Sigmoid colon (tissue), 7 donors: ENCODE results near the gene NFIL3. TPM values are rescaled to one million over a fixed set of nuclear protein-coding genes. Genes with fewer than 3 reads are reported as not detected.

Source experiments
- DNase-seq: peaks from one replicate; pipeline ENCODE4 v3.0.0-alpha.2; 2019
- H3K27ac ChIP-seq, 4 donors: fragments of 200-600 bp; sonication (generic); one replicate each; pipeline ENCODE4 v1.5.1; 2016 to 2019; ENCODE audit warnings: mild to moderate bottlenecking in 1 of 4
- H3K27me3 ChIP-seq, 3 donors: fragments of 200-600 bp; sonication (generic); one replicate each; pipeline ENCODE4 v1.5.1; 2019; ENCODE audit warnings: mild to moderate bottlenecking in 1 of 3
- H3K36me3 ChIP-seq, 4 donors: fragments of 200-600 bp; sonication (generic); one replicate each; pipeline ENCODE4 v1.5.1; 2016 to 2019
- H3K4me1 ChIP-seq, 4 donors: fragments of 200-600 bp; sonication (generic); one replicate each; pipeline ENCODE4 v1.5.1; 2017 to 2019
- H3K4me3 ChIP-seq, 4 donors: fragments of 200-600 bp; sonication (generic); one replicate each; pipeline ENCODE4 v1.5.1; 2017 to 2019; ENCODE audit warnings: mild to moderate bottlenecking in 2 of 4, moderate library complexity in 1 of 4
- H3K9me3 ChIP-seq, 4 donors: fragments of 200-600 bp in 3 of 4; sonication (generic) in 3 of 4; one replicate each; pipeline versions ENCODE4 v1.5.1 to v1.6.1; 2013 to 2019
- CTCF ChIP-seq, 4 experiments: fragments of 450-650 bp in 3 of 4; fragments of 200-600 bp in 1 of 4; IDR thresholded peaks; one replicate each; pipeline ENCODE4 v1.5.1; 2016 to 2019; ENCODE audit warnings: antibody characterized with exemption in 4 of 4, mild to moderate bottlenecking in 3 of 4, moderate library complexity in 2 of 4
- EP300 ChIP-seq, 4 donors: sonication (generic); formaldehyde crosslinking; IDR thresholded peaks; one replicate each; pipeline ENCODE4 v1.6.1; 2017; ENCODE audit warnings: antibody characterized with exemption in 4 of 4
- POLR2A ChIP-seq, 2 donors: fragments of 450-650 bp; IDR thresholded peaks; one replicate each; pipeline ENCODE4 v1.6.1; 2016; ENCODE audit warnings: antibody characterized with exemption in 2 of 2, mild to moderate bottlenecking in 2 of 2, moderate library complexity in 2 of 2
- POLR2AphosphoS5 ChIP-seq, 4 donors: sonication (generic); formaldehyde crosslinking; IDR thresholded peaks; one replicate each; pipeline ENCODE4 v1.6.1; 2017; ENCODE audit warnings: antibody characterized with exemption in 4 of 4
- WGBS, 2 donors: extraction: QIAGEN DNeasy Blood & Tissue Kit; methylation state at CpG; one replicate each; pipeline ENCODE4 v1.1.7; 2013; 5-methylcytosine and 5-hydroxymethylcytosine counted together
- intact Hi-C: fragments of 100-400 bp; cut with DNase I; formaldehyde crosslinking; loops from one replicate; pipeline ENCODE4 v1.15.1; 2023
- polyA plus RNA-seq, 3 donors: library from polyadenylated mRNA; stranded (reverse); fragments of 200-250 nt; gene quantifications; one replicate each; pipeline ENCODE4 v1.2.3, GENCODE V29; 2013
- total RNA-seq, 4 donors: library from RNA; depleted of rRNA; stranded (reverse); fragments of >200 nt; gene quantifications; one replicate each; pipeline ENCODE4 v1.1.0, GENCODE V29; 2016
- donor health status: healthy with polysubstance abuse.
- donor health status: Bipolar disorder and iron deficiency.
- donor health status: healthy.

The NFIL3 gene
- total and polyA plus RNA-seq, 7 donors, result 15.7 to 93.3 (median 34.3) TPM

- intact Hi-C loops, result no loop called here
- DNase-seq, result no peak
- no peaks in the 10 kb centered on the region for H3K27me3 ChIP-seq
- no peak overlapping the region for H3K4me3 ChIP-seq
- TF ChIP-seq POLR2A (IDR thresholded peaks at IDR 0.05) (no peak), POLR2AphosphoS5 (IDR thresholded peaks at IDR 0.05) (no peak), CTCF (IDR thresholded peaks at IDR 0.05) (no peak), EP300 (IDR thresholded peaks at IDR 0.05) (no peak)
- peaks cover 0 to 56% (median 29%) of the 10 kb centered on the region in 4 donors for H3K4me1 ChIP-seq
- no peaks in the 10 kb centered on the region for H3K36me3 ChIP-seq
- WGBS, 2 donors, result 81 to 86% methylated on average over 4 of the region's 4 CpGs
- H3K9me3 ChIP-seq, result no peaks in the 10 kb centered on the region
- no peak overlapping the region for H3K27ac ChIP-seq
Observed at GRCh38 chr9:91416096-91416712, 7.4 kb downstream of the NFIL3 start.

GRCh38 chr9:91415290-91415689, 8.3 kb downstream of the NFIL3 start:
- no peak for DNase-seq
- Histone ChIP-seq H3K27me3 (no peaks in the 10 kb centered on the region), H3K4me3 (no peak overlapping the region), H3K27ac (no peak overlapping the region), H3K36me3 (peaks cover 0 to 5% (median 3%) of the 10 kb centered on the region in 4 donors), H3K4me1 (peaks cover 0 to 55% (median 25%) of the 10 kb centered on the region in 4 donors), H3K9me3 (no peaks in the 10 kb centered on the region)
- TF ChIP-seq POLR2A (IDR thresholded peaks at IDR 0.05) (no peak), CTCF (IDR thresholded peaks at IDR 0.05) (no peak)
- intact Hi-C loops, result no loop called here
- 83 to 89% methylated on average over 3 of the region's 3 CpGs for WGBS, 2 donors

GRCh38 chr9:91412941-91413340, 10.7 kb downstream of the NFIL3 start:
- H3K27ac ChIP-seq, result no peak overlapping the region
- DNase-seq, result no peak
- no peaks in the 10 kb centered on the region for H3K9me3 ChIP-seq
- peaks cover 0 to 28% (median 13%) of the 10 kb centered on the region in 4 donors for H3K36me3 ChIP-seq
- TF ChIP-seq POLR2AphosphoS5 (IDR thresholded peaks at IDR 0.05), result no peak
- no peak for TF ChIP-seq CTCF (IDR thresholded peaks at IDR 0.05)
- TF ChIP-seq POLR2A (IDR thresholded peaks at IDR 0.05), result no peak
- no peak for TF ChIP-seq EP300 (IDR thresholded peaks at IDR 0.05)
- H3K4me3 ChIP-seq, result no peak overlapping the region
- H3K4me1 ChIP-seq, result peaks cover 0 to 32% (median 11%) of the 10 kb centered on the region in 4 donors
- intact Hi-C loops, result no loop called here
- H3K27me3 ChIP-seq, result no peaks in the 10 kb centered on the region
- WGBS, 2 donors, result 75 to 84% methylated on average over 2 of the region's 2 CpGs

DNA sequence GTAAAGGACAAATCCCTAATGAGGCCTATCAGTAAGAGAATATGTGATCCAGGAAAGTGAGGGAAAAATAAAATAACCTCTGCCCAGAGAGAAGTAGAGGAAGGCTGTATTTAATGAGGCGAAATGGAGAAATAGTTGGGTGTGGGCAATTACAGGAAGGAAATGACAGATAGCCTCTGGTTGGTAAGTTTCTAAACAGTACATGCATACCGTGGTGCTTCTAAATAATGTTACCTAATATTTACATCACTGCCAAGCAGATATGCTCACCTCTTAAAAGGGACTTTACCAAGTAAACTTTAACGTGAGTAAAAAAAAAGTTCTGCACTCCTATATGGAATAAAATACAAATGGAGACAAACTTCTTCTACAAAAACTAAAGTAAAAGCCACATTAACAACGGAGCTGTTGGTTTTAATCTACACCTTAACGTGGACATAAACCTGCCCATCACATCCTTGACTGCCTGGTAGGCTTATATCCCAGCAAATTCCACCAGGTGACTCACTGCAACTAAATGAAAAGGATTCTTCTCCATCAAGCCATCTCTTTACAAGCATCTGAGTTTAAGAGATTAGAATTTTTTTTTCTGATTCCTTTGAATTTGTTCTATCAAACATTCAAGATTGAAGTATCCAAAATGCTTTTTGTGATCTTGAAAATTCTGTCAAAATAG, 12.4 kb downstream of the NFIL3 start:
- Histone ChIP-seq H3K4me3 (no peak overlapping the region), H3K4me1 (peaks cover 0 to 22% (median 9%) of the 10 kb centered on the region in 4 donors), H3K27me3 (no peaks in the 10 kb centered on the region), H3K27ac (no peak overlapping the region), H3K9me3 (no peaks in the 10 kb centered on the region), H3K36me3 (peaks cover 0 to 34% (median 13%) of the 10 kb centered on the region in 4 donors)
- no peak for DNase-seq
- intact Hi-C loops, result no loop called here
- 58 to 65% methylated on average over 5 of the region's 5 CpGs for WGBS, 2 donors
- TF ChIP-seq CTCF (IDR thresholded peaks at IDR 0.05), result no peak
- TF ChIP-seq POLR2AphosphoS5 (IDR thresholded peaks at IDR 0.05), result no peak
- TF ChIP-seq EP300 (IDR thresholded peaks at IDR 0.05), result no peak
- TF ChIP-seq POLR2A (IDR thresholded peaks at IDR 0.05), result no peak
